Tibial nerve (tissue), 4 donors: ENCODE data around the gene LTN1.

Experiments used
- EP300 ChIP-seq, 2 donors: sonication (generic); formaldehyde crosslinking; IDR thresholded peaks; one replicate each; pipeline ENCODE4 v1.6.1; 2017; ENCODE audit warnings: antibody characterized with exemption in 2 of 2, mild to moderate bottlenecking in 1 of 2
- TF ChIP-seq, protein P1 (sequence below), 5 experiments: fragments of 200-600 bp in 3 of 5; fragments of 450-650 bp in 2 of 5; sonication (generic) in 3 of 5; IDR thresholded peaks; one replicate each; pipeline ENCODE4 v1.5.1; 2016 to 2019; ENCODE audit warnings: antibody characterized with exemption in 5 of 5, mild to moderate bottlenecking in 3 of 5, moderate library complexity in 2 of 5

- TF ChIP-seq, protein P1, sequence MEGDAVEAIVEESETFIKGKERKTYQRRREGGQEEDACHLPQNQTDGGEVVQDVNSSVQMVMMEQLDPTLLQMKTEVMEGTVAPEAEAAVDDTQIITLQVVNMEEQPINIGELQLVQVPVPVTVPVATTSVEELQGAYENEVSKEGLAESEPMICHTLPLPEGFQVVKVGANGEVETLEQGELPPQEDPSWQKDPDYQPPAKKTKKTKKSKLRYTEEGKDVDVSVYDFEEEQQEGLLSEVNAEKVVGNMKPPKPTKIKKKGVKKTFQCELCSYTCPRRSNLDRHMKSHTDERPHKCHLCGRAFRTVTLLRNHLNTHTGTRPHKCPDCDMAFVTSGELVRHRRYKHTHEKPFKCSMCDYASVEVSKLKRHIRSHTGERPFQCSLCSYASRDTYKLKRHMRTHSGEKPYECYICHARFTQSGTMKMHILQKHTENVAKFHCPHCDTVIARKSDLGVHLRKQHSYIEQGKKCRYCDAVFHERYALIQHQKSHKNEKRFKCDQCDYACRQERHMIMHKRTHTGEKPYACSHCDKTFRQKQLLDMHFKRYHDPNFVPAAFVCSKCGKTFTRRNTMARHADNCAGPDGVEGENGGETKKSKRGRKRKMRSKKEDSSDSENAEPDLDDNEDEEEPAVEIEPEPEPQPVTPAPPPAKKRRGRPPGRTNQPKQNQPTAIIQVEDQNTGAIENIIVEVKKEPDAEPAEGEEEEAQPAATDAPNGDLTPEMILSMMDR (IDR thresholded peaks at IDR 0.05) = no peak
- TF ChIP-seq EP300 (IDR thresholded peaks at IDR 0.05) = no peak
Observed at GRCh38 chr21:28949318-28949717, 43.4 kb downstream of the LTN1 start.
